HepG2 (cell line): ENCODE measurements around the gene CMC1. TPM values are rescaled to one million over a fixed set of nuclear protein-coding genes. Genes with fewer than 3 reads are reported as not detected.

ENCODE experiments used
- ATAC-seq: fragments of 200-7000 bp; cut with Tn5 transposase; 3 replicates; pipeline ENCODE4 v1.9.1; 2020; ENCODE audit warnings: mild to moderate bottlenecking, moderate library complexity
- BruUV-seq: library from RNA; stranded (reverse); fragments of 400-500 nt; replicated peaks from 2 replicates; lab custom pipeline; 2021; lab: Mats Ljungman, UMichigan
- CTCF ChIA-PET: fragments of 300-600 bp; formaldehyde crosslinking; extraction: SDS; loops from one replicate; lab custom pipeline; 2021; ENCODE audit warnings: low total read pairs, inconsistent platforms, low intra/inter-chr PET ratio; lab: Yijun Ruan, JAX
- POLR2A ChIA-PET: fragments of 350-600 bp; sonication (Branson Sonifier 250); formaldehyde crosslinking; loops from one replicate; lab custom pipeline; 2020; ENCODE audit warnings: antibody characterized with exemption, inconsistent platforms; lab: Yijun Ruan, JAX
- DNase-seq: peaks from one replicate; pipeline ENCODE4 v3.0.0-alpha.2; 2015; ENCODE audit warnings: low spot score
- FAIRE-seq: peaks from 3 replicates; lab custom pipeline; 2011; peaks lifted over from hg19 to GRCh38; lab: Jason Lieb, UNC
- H2AFZ ChIP-seq: one replicate; pipeline ENCODE4 v1.6.1; 2011; ENCODE audit warnings: low read length, inconsistent platforms
- H3K27ac ChIP-seq: fragments of 300-600 bp; 3 replicates; pipeline ENCODE4 v1.8.0; 2011; ENCODE audit warnings: mixed run types, mild to moderate bottlenecking, mixed read lengths, low read length, inconsistent platforms; ENCODE audit not compliant: insufficient read depth; ENCODE audit errors: extremely low read length
- H3K27me3 ChIP-seq, 2 experiments: fragments of 200-600 bp in 1 of 2; 2 replicates in 1 of 2; 3 replicates in 1 of 2; pipeline versions ENCODE4 v1.6.0 to v1.8.0; 2011; ENCODE audit warnings: low read length in 2 of 2, mild to moderate bottlenecking in 2 of 2, moderate library complexity in 2 of 2, inconsistent platforms in 1 of 2; ENCODE audit not compliant: insufficient read depth in 2 of 2, control insufficient read depth in 1 of 2
- H3K36me3 ChIP-seq, 2 experiments: fragments of 200-600 bp in 1 of 2; replicated peaks in 1 of 2; 2 replicates in 1 of 2; 3 replicates in 1 of 2; pipeline versions ENCODE4 v1.5.1 to v1.8.0; 2011; ENCODE audit warnings: low read length in 2 of 2, inconsistent platforms in 1 of 2; ENCODE audit not compliant: insufficient read depth in 2 of 2, control insufficient read depth in 1 of 2
- H3K4me1 ChIP-seq: 2 replicates; pipeline ENCODE4 v1.5.1; 2012; ENCODE audit warnings: low read length, inconsistent platforms; ENCODE audit not compliant: insufficient read depth
- H3K4me2 ChIP-seq: 2 replicates; pipeline ENCODE4 v1.6.0; 2011; ENCODE audit warnings: low read depth, low read length, inconsistent platforms
- H3K4me3 ChIP-seq, 3 experiments: fragments of 200-600 bp in 1 of 3; sonication (generic), shearing (Covaris generic) in 1 of 3; replicated peaks in 1 of 3; 2 replicates each; pipeline ENCODE4 v1.5.1; 2011 to 2016; ENCODE audit warnings: low read length in 3 of 3, inconsistent platforms in 2 of 3, low read depth in 2 of 3, mild to moderate bottlenecking in 2 of 3, control low read depth in 1 of 3, mixed read lengths in 1 of 3; ENCODE audit not compliant: insufficient read depth in 1 of 3
- H3K79me2 ChIP-seq: one replicate; pipeline ENCODE4 v1.6.1; 2011; ENCODE audit warnings: low read length, inconsistent platforms; ENCODE audit not compliant: insufficient read depth
- H3K9ac ChIP-seq: 2 replicates; pipeline ENCODE4 v1.6.0; 2011; ENCODE audit warnings: mild to moderate bottlenecking, low read depth, low read length, inconsistent platforms; ENCODE audit not compliant: insufficient read depth
- H3K9me3 ChIP-seq: 2 replicates; pipeline ENCODE4 v1.5.1; 2012; ENCODE audit warnings: mild to moderate bottlenecking, low read length
- H4K20me1 ChIP-seq: 2 replicates; pipeline ENCODE4 v1.6.0; 2011; ENCODE audit warnings: inconsistent platforms, mild to moderate bottlenecking, low read length, moderate library complexity; ENCODE audit not compliant: insufficient read depth
- BRF2 ChIP-seq: sonication (generic); formaldehyde crosslinking; IDR thresholded peaks from 2 replicates; pipeline ENCODE4 v1.8.1; 2022; ENCODE audit warnings: mild to moderate bottlenecking, missing genetic modification reagents
- CEBPB ChIP-seq: IDR thresholded peaks from 2 replicates; pipeline ENCODE4 v1.6.1; 2011; ENCODE audit warnings: low read depth, low read length, improper control_type of control experiment, borderline replicate concordance
- CEBPZ ChIP-seq: IDR thresholded peaks from 2 replicates; pipeline ENCODE4 v1.6.1; 2012; ENCODE audit warnings: low read length, improper control_type of control experiment
- MAFF ChIP-seq: IDR thresholded peaks from 2 replicates; pipeline ENCODE4 v1.6.1; 2011; ENCODE audit warnings: low read depth, low read length, improper control_type of control experiment
- MAFK ChIP-seq, 2 experiments: IDR thresholded peaks in 1 of 2; conservative IDR thresholded peaks in 1 of 2; 2 replicates each; pipeline ENCODE4 v1.6.1; 2011; ENCODE audit warnings: improper control_type of control experiment in 2 of 2, low read length in 2 of 2
- NFE2L2 ChIP-seq: fragments of 150-350 bp; IDR thresholded peaks from 2 replicates; pipeline ENCODE4 v1.6.1; 2014; ENCODE audit warnings: low read length
- PITX1 ChIP-seq: sonication (generic); formaldehyde crosslinking; IDR thresholded peaks from 2 replicates; pipeline ENCODE4 v1.5.1; 2020; ENCODE audit warnings: mild to moderate bottlenecking, missing genetic modification reagents
- ZNF510 ChIP-seq: sonication (generic); formaldehyde crosslinking; IDR thresholded peaks from 2 replicates; pipeline ENCODE4 v1.4.0; 2020; ENCODE audit warnings: low read depth, mild to moderate bottlenecking, missing genetic modification reagents
- ZNF670 ChIP-seq: sonication (generic); formaldehyde crosslinking; IDR thresholded peaks from 2 replicates; pipeline ENCODE4 v1.8.0; 2022; ENCODE audit warnings: mild to moderate bottlenecking, missing genetic modification reagents, borderline replicate concordance
- WGBS: methylation state at CpG from one replicate; pipeline ENCODE4 v1.1.6; 2017; ENCODE audit warnings: low lambda C conversion rate; 5-methylcytosine and 5-hydroxymethylcytosine counted together
- in situ Hi-C: cut with HindIII; loops from 2 replicates; pipeline ENCODE4 v1.10.0; 2017; ENCODE audit warnings: low pct_unique_long_range_greater_than_20kb; ENCODE audit not compliant: extremely low pct_ligation_motif_present
- intact Hi-C: fragments of 100-400 bp; cut with micrococcal nuclease; formaldehyde crosslinking; loops from one replicate; pipeline ENCODE4 v1.10.0; 2022; ENCODE audit not compliant: unreplicated experiment
- polyA plus RNA-seq, 8 experiments: library from polyadenylated mRNA; depleted of rRNA in 3 of 8; stranded (reverse) in 7 of 8; unstranded in 1 of 8; fragments of >200 nt; fragmentation: Illumina TruSeq in 4 of 8; extraction: Trizol in 4 of 8; gene quantifications; 2 replicates each; pipeline versions ENCODE4 v1.2.1 to v1.2.3, GENCODE V29; 2011 to 2016; ENCODE audit warnings: low read depth in 4 of 8, missing spikeins in 1 of 8, mixed read lengths in 1 of 8; ENCODE audit not compliant: insufficient read depth in 1 of 8
- total RNA-seq, 5 experiments: library from RNA; depleted of rRNA; stranded (reverse); fragments of >200 nt; fragmentation: Illumina TruSeq; extraction: Trizol; gene quantifications; 2 replicates each; pipeline ENCODE4 v1.2.3, GENCODE V29; 2016; ENCODE audit warnings: low read depth in 1 of 5
- TF ChIP-seq, protein P1 (sequence below): IDR thresholded peaks from 2 replicates; pipeline ENCODE4 v1.6.1; 2012; ENCODE audit warnings: inconsistent platforms

The CMC1 gene
- total and polyA plus RNA-seq, 2 of the 13 experiments (the other 11 are each of a cell fraction or from before 2014, with no cell fraction given), result 22.1 to 29.5 TPM

GRCh38 chr3:28210968-28211713 lies 30.3 kb upstream of the CMC1 start:
- in situ Hi-C loops, result no loop called here
- DNase-seq, result no peak
- Histone ChIP-seq H3K9me3 (peaks cover 12% of the 10 kb centered on the region; the same call in 1 of the 2 replicates), H3K27me3 (no peaks in the 10 kb centered on the region), H3K79me2 (no peaks in the 10 kb centered on the region), H2AFZ (no peak overlapping the region), H3K36me3 (no peaks in the 10 kb centered on the region), H3K4me1 (peaks cover 12% of the 10 kb centered on the region; the same call in 1 of the 2 replicates), H3K27ac (no peak overlapping the region), H4K20me1 (no peaks in the 10 kb centered on the region)
- no TSS peak for BruUV-seq
- ATAC-seq, result no peak
- CTCF ChIA-PET, result no interaction called here
- WGBS, result 4% methylated on average over 1 of the region's 1 CpG
- intact Hi-C loops, result no loop called here
- TF ChIP-seq BRF2 (CRISPR knock-in tag) (no peak), ZNF510 (CRISPR knock-in tag) (no peak), MAFK (conservative IDR thresholded peaks at IDR 0.05 in 1 of 2, IDR thresholded peaks at IDR 0.05 in 1 of 2; ENCODE audit: low read length in 2 of 2) (peak; percentile 85 to 97), CEBPB (0 out of 2 replicates have a peak, but pooled peaks have one; percentile 8), MAFF (peak; percentile 94)
- TF ChIP-seq, all 625 proteins: peak for 3
- FAIRE-seq, result no peak
- no peak overlapping the region for H3K4me3 ChIP-seq
- POLR2A ChIA-PET, result no interaction called here
- H3K4me2 ChIP-seq, result no peak overlapping the region
- no peak overlapping the region for H3K9ac ChIP-seq

DNA sequence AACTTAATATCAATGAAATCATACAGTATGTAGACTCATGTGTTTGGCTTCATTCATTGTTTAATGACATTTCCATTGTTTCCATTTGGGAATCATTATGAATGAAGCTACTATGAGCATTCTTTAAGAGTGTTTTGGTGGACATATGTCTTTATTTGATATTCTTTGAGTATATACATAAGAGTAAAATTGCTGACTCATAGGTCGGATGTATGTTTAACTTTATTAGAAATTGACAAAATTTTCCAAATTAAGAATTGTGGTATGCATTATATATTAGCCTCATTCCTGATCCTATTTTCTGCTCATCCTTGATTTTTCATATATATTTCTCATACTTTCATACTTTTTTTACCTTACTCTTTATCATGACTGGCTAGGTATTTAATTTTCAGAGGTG lies 28.7 kb upstream of the CMC1 start:
- CTCF ChIA-PET, result no interaction called here
- intact Hi-C loops, result no loop called here
- H3K9ac ChIP-seq, result no peak overlapping the region
- in situ Hi-C loops, result no loop called here
- H3K27ac ChIP-seq, result no peak overlapping the region
- H3K36me3 ChIP-seq, result no peaks in the 10 kb centered on the region
- POLR2A ChIA-PET, result no interaction called here
- WGBS, result 16% methylated on average over 1 of the region's 1 CpG
- H2AFZ ChIP-seq, result no peak overlapping the region
- FAIRE-seq, result no peak
- no peak overlapping the region for H3K4me3 ChIP-seq
- DNase-seq, result no peak
- H3K9me3 ChIP-seq, result peaks cover 12% of the 10 kb centered on the region; the same call in 1 of the 2 replicates
- H3K4me2 ChIP-seq, result no peak overlapping the region
- no peaks in the 10 kb centered on the region for H4K20me1 ChIP-seq
- H3K79me2 ChIP-seq, result no peaks in the 10 kb centered on the region
- ATAC-seq, result no peak
- H3K27me3 ChIP-seq, result no peaks in the 10 kb centered on the region
- H3K4me1 ChIP-seq, result no peaks in the 10 kb centered on the region
- no TSS peak for BruUV-seq
- no peak for TF ChIP-seq PITX1 (CRISPR knock-in tag)
- peak; percentile 64; the same call in 1 of the 2 replicates for TF ChIP-seq NFE2L2
- no peak for TF ChIP-seq CEBPZ
- TF ChIP-seq, protein P1, sequence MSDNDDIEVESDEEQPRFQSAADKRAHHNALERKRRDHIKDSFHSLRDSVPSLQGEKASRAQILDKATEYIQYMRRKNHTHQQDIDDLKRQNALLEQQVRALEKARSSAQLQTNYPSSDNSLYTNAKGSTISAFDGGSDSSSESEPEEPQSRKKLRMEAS, result no peak
- no peak for TF ChIP-seq ZNF670 (CRISPR knock-in tag)
